T1000 (cell line): Measurements from ENCODE around the gene PLCH1.

Experiments
- DNase-seq: peaks from one replicate; lab custom pipeline; 2025; ENCODE audit warnings: mixed read lengths; lab: John Stamatoyannopoulos, UW

The PLCH1 gene

DNA sequence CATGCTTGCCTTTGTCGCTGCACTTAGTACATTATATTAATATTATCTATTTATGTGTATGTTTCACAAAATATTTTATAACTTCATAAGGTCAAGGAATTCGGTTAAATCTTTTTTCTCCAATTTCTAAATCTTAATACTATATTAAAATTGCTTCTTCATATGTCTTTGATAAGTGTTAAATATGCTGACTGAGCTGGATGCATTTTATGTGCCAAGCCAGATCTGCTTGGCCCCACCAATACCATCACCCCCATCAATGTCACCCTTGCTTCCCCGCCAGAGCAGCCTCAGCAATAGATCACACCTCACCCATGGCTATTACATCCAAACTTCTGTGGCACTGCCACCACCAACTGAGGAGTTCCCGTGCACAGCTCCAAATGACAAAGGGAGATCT is 287.3 kb downstream of the PLCH1 start:
- no peak for DNase-seq

DNA sequence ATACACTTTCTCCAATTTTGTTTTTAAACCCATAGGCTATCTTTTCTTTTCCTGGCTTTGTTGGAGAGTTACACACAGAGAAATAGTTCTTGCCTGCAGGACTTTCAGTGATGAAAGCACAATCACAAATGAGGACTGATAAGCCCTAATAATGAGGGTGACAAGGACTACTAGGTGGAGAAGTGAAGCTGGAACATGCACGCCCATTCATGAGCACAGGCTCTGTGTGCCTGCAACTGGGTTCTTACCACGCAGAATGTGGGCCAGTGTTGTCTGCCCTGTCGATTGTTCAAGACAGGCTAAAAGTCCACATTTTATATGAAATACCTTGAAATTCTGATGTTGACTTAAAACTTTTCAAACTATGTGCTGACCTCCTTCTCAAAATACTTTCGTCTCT is 289.1 kb downstream of the PLCH1 start:
- DNase-seq = no peak

DNA sequence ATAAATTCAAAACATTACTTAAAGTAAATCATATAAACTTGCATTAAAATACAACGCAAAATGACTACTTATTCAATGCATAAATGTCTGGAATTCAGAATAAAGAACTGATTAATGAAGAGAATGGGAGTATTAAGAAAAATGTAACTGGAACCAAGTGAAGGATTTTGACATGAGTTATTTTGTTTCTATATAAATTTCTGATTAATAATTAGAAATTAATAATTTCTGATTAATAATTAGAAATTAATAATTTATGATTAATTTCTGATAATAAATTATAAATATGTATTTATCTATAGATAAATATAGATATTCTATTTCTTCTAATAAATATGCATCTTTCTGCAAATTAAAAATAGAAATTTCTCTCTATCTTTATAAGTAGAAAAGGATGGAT is 291.4 kb downstream of the PLCH1 start:
- DNase-seq = no peak

DNA sequence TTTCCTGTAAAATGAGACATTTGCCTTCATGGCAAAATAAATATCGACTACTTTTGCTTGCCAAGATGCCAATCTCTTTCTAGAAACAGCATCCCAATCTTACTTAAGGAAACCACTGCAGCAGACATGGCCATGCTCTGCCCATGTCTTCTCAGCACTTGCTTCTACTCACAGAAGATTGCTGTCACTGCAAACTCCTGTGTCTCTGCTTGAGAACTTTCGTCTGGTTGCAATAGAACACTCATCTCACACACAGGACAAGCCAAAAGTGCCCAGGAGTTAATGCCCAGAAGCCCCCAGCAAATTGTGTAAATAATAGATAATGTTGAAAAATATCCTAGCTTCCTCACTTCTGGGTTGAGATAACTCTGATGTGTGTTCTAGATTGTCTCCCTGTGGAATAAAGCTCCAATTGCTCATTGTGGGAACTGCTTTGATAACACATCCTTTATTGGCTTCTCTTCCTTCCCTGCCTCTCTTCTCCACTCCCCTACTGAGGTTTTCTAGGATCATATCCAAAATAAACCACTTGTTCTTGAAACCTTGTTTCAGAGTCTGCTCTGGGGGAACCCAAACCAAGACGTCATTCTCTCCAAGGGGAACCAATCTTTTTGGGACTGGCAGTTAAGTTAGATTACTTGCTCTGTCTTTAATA is 295.1 kb downstream of the PLCH1 start:
- DNase-seq = no peak

DNA sequence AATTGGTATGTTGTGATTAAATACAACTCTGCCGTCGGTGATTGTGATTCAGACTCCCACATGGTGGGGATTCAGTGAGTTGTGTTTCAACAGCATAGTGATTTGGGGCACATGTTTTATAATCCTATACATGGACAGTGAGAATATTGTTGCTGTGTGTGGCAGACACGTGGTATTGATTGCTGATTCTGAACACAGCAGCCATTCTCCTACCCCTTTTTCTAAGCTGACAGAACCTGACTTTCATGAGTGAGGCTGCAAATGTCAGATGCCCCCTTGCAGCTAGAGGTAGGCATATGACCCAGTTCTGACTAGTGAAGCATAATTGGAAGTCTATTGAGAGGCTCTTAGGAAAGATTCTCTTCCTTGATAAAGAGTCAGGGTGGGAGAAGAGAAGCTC is 296.3 kb downstream of the PLCH1 start:
- no peak for DNase-seq

DNA sequence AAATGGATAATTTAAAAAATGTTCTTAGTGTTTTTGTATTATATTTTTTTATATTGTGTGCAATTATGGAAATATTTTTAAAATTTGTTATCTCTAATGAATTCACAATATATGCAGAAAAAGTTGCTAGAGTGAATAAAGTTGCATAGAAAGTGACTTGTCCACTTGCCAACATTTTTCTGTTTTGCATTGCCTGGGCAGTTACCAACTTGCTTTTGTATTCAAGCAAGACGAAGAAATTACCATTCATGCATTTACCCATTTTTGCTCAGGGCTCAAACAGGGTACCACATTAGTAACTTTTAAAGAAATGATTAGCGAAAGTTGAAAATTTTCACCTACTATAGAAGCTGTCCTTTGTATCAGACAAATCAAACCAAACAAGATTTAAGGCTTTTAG is 298.5 kb downstream of the PLCH1 start:
- no peak for DNase-seq

DNA sequence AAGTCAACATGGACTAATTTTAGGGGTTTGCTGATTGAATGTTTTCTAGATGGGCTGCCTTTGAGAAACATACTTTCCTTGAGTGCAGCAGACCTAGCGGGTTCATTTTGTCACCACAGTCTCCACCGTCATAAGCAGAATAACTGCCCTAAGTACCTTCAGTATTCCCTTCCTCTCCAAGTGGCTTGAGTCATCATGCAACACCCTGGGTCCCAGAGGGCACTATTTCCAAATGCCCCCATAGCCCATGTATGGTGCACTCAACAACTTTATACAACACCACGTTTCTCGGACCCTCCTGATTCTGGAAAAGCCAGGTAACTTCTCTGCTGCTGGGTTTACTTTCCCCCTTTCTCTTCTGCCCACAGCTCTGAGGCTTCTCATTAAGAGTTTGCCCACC is 300.1 kb downstream of the PLCH1 start:
- no peak for DNase-seq

DNA sequence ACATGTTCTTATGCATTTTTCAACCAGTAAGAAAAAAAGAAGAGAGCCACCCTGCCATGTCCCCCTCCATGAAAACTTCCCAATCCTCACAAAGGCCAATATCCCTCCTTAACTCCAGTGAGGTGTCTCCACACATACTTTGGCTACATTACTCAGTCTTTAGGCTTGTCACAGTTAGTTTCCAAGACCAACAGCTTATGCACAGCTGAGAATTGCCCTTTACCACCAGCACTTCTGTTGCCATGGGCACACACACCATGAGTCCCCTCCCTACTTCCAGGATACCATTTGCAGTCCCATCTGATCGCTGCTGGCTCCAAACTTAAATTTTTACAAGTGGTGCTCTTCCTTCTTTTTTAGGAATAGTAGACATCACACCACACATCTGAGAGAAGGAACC is 301.1 kb downstream of the PLCH1 start:
- DNase-seq = no peak

DNA sequence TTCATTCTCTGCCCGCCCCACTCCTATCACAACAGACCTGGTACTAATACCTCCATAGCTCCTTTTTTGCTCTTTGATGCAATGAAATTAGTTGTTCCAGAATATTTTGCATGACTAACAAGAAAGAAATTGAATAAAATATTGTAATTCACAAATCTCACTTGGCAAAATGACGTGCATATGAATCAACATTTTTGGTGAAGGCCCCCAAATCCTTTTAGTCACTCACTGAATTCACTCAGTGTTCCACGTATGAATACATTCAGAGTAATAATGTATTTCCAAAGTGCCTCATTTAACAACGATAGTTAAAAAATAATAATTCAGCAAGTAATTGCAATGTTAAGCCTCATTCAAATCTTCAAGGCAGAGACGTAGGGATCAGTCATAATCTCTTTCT is 302.8 kb downstream of the PLCH1 start:
- DNase-seq = no peak

DNA sequence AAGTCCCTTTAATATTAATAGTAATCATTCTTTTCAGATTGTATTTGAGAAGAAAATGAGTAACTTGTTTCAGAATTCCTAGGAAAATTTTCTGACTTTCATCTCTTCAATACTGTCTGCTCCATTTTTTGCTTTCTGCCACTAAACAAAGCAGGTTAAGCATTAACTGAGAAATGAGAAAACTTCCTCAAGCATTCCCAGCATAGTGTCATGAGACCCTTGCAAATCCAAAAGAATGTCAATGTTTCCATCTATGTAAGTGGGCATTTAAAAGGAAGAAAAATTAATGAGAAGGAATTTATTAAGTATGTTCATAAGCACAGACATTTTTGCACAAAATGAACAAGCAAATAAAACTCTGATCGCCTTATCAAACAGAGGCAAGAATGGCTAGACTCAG is 303.4 kb downstream of the PLCH1 start:
- no peak for DNase-seq

DNA sequence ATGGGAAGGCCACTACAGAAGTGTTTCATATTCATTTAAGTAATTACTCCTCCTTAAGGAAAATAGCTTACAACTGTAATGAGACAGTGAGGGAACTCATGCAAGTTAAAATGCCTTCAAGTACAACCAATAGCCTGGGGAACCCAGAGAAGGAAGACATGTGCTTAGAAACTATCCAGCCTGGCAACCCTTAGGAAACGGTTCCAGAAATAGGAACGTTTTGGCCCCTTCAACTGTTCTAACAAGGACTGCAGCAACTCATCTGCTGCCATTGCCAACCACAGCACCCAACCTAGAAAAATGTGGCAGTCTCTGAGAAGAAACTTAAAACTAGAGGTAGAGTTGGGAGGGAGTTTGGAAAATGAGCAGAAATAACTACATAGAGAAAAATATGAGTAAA is 303.8 kb downstream of the PLCH1 start:
- no peak for DNase-seq

DNA sequence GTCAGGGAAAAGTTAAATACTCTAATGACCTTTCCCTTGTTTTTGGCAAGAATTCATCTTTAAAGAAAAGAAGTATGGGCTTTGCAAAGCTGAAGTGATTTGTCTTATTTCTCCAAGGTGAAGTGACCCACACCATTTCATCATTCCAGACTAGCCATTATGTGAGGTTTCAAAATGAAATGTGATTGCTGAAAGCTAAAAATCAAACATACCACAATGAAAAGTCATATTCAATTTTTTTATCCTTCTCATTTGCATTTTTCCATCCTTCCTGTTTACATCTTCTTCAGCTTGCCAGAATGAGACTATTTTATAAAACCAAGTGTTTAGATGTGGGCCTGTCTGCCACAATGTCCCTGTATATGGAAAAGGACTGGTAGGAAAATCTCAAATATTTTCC is 309.1 kb downstream of the PLCH1 start:
- DNase-seq = no peak

DNA sequence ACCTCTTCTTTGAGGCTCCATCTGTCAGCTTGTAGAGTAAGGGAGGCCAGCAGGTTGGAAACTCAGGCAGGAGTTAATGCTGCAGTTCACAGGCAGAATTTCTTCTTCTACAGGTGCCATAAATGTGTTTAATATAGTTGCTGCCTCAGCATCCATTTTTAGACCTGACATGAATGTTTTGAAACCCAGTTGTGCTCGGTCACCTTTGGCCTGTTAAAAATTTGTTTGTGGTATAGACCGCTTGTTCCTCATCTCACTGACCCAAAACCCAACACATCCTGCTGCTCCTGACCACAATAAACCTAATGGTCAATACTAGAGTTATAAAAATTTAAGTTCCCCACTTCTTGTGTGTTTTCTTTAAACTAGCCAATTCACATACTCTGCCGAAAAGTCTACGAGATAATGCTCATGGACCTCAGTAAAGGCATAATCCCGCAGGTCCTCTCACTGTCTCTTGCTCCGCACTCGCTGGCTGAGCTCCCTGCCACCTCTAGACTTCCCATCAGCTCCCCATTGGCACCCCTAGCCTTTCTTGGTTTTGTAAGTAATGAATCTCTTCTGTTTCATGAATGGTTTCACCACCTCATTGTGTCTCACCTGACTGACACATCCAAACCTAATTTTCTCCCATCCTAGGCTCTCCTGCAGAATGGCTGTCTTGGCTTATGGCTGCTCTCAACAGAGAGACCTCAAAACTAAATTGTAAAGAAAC is 312.9 kb downstream of the PLCH1 start:
- DNase-seq = no peak

DNA sequence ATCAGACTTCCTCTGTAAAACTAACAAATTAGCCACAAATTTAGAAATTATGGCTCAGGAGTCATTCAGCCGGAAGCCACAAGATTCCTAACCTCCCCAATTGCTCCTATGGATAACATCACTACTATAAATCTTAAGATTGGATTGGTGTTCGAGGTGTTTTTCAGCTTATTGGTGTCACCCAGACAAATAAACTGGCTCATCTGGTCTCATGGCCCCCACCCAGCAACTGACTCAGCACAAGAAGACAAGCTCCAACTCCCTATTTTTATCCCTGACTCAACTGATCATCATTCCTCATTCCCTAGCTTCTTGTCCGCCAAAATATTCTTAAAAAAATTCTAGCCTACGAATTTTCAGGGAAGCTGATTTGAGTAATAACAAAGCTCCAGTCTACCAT is 316.3 kb downstream of the PLCH1 start:
- peak; percentile 51 for DNase-seq

DNA sequence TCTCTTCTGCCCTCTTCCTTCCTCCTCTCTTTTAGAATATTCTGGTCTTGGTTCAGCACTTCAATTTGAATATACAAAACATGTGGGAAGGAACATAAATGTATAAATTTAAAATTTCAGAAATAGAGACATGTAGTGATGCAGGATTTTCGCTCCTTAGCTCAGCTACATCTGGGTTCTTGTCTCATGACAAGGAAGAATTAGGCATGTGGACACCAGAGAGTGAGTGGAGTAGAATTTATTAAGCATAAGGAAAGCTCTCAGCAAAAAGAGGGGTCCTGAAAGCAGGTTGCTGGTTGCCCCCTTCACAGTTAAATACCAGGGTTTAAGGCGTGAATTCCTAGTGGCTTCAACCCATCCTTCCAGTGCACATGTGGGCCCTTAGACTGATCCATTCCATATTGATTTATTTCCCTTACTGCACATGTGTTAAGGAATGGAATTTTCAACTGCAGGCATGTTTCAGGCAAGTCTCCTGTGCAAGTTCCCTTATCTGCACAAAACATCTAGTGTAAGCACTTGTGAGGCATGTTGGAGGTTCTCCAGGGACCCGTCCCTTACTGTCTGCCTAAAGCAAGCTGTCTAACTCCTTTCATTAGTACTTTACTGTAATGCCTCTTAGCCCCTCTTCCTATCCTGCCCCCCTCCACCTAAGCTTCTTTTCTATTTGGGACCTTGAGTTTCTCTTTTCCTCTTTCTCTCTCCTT is 318.2 kb downstream of the PLCH1 start:
- DNase-seq = no peak

DNA sequence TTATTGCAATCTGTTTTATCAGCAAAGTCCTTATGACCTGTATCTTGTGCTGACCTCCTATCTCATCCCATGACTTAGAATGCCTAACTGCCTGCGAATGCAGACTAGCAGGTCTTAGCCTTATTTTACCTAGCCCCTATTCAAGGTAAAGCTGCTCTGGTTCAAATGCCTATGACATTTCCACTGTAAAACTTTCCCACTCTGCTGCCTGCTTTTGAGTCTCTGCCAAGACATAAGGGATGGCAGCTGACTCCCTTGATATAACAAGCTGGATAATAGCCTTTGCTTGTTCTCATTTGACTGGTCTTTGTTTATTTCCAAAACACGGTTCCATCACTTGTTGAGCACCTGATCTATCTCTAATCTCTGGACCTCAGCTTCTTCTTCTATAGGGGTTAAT is 319.5 kb downstream of the PLCH1 start:
- no peak for DNase-seq

DNA sequence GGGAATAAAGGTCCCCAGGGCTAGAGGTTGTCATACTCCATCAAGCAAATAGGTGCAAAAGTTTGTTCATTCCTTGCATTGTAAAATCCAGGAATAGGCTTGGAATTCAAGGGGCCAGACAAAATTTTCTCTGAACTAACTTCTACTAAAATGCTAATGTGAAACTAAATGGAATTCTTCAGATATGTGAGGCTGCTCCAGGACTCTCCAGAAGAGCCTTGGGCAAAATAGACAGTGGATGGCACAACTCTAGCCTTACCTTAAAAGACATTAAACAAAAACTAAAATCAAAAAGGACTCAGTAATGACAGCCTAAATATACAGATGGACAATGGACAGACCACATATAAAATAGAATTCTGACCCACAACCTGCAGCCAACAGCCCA is 320.6 kb downstream of the PLCH1 start:
- no peak for DNase-seq

DNA sequence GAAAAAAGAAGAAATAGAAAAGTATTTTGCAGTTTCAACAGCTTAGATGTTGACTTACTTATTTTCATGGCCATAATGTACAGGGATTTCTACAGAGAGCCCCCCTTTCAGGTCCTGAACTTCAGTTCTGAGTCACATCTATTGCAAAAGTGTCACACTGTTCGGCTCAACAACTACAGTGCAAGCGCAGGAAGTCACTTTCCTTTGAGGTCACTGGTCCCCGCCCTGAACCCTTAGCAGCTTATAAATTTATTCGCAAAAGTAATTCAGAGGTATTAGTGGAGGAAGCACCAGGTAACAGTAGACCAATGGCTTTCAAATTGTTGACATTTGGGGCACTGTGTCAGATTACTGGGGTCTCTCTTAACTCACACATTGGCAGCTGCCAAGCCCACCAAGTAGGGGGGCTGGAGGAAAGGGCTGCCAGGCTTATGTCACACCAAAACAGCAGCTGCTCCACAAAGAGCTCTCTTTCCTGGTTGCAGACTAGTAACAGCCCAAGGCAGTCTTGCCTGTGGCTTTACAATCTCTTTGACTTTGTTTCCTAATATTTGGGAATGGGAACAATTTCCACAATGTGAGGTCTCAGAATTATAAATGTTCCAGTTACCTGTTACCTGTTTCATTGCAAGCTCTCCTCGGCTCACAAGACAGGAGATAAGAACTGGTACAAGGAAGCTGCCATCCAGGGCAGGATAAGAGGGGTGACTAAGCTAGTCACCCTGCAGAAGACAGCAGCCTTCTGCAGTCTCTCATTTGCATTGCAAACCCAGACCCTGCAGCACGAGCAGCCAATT is 321.1 kb downstream of the PLCH1 start:
- no peak for DNase-seq

DNA sequence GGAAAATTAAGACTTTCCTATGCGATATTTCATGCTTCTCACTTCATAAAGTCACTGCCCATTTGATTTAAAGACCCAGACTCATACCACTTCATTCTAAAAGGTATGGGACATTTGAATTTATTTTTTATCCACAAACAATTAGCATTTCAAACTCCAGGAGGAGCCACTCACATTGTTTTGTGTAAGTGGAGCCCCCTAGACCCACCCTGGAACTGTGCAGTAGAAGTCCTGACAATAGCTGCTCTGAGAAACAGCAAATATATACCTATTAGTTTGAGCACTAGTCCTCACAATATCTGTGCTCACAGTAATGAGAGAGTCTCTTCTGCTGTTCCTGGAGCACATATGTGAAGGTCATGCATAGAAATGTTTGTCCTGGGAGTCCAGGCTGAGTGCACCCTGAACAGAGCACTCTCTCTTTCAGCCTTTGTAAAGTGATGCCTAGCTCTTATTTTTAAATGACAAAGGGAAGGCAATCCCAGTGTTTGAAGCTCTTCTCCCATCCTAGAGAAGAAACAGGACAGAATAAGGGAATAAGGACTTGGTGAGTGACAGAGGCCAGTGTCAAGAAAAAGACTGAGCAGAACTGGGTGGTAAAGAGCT is 323.9 kb downstream of the PLCH1 start:
- DNase-seq = no peak

DNA sequence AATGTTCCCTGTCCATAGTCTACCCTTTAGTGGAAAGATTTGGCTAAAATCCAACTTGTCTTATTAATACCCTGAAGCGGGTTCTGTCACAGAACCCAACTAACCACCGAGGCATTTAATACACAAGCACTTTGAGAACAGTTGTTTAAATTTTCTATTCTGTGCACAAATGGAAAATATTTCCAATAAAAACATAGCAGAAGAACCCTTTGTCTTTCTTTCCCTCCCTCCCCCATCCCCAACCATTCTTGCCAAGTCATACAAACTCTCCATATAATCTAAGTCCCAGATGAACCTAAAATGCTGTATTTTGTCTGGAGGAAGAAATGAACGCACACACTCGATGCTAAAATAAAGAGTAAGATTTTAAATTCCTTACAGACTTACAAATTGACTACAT is 324.5 kb downstream of the PLCH1 start:
- no peak for DNase-seq

DNA sequence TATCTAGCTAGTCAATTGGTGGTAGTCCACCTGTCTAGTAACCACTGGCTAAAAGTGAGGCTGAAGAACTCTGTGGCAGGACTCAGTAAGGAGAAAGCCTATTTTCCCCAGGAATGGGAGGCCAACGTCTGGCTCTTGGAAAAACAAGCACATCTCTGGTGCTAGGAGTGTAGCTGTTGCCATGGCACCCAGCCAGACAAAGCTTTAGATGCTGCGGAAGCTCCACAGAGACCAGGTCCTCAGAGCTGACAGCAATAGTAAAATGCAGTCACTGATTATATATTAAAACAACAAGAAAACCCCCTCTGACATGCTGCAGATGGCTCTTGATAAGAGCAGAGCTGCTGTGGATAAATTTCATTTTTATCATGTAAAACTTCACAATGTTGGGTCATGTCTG is 326.5 kb downstream of the PLCH1 start:
- no peak for DNase-seq

DNA sequence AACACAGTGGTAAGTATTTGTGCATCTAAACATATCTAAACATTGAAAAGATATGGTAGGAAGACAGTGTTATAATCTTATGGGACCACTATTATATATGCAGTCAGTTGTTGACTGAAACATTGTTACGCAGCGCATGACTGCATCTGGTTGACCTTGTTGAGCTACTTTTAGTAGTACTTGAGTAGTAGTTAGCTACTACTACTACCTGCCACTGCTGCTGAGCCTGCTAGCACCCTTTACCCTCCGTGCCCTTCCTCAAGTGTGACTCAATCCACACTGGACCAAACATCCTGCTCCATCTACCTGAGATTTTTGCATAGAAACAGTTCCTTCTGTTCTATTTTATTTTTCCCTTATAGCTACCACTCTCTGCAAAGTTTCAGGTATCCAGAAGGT is 327.8 kb downstream of the PLCH1 start:
- no peak for DNase-seq
